Body of pancreas (tissue), 4 donors: Measurements from ENCODE around the gene GRHL3. TPM values are rescaled to one million over a fixed set of nuclear protein-coding genes. Genes with fewer than 3 reads are reported as not detected.

Experiments used
- ATAC-seq: fragments of 150-250 bp; one replicate; pipeline ENCODE4 v1.9.1; 2016
- DNase-seq, 4 donors: peaks; one replicate each; pipeline ENCODE4 v3.0.0-alpha.2; 2019
- H3K27ac ChIP-seq, 4 donors: fragments of 200-600 bp; sonication (generic); 1 replicate in 3 of 4; 2 replicates in 1 of 4; pipeline versions ENCODE4 v1.5.1 to v1.6.1; 2016 to 2019; ENCODE audit warnings: mild to moderate bottlenecking in 1 of 4, mixed read lengths in 1 of 4, moderate library complexity in 1 of 4
- H3K27me3 ChIP-seq, 2 donors: fragments of 200-600 bp; sonication (generic); one replicate each; pipeline ENCODE4 v1.6.0; 2016; ENCODE audit warnings: mild to moderate bottlenecking in 1 of 2
- H3K36me3 ChIP-seq, 2 donors: fragments of 200-600 bp; sonication (generic); replicated peaks in 1 of 2; 2 replicates each; pipeline ENCODE4 v1.5.1; 2016; ENCODE audit warnings: low read depth in 2 of 2; ENCODE audit not compliant: insufficient read depth in 1 of 2
- H3K4me1 ChIP-seq: fragments of 200-600 bp; sonication (generic); one replicate; pipeline ENCODE4 v1.6.0; 2016
- H3K4me3 ChIP-seq, 2 donors: fragments of 200-600 bp; sonication (generic); 1 replicate in 1 of 2; 2 replicates in 1 of 2; pipeline ENCODE4 v1.5.1; 2016 to 2019
- H3K9me3 ChIP-seq, 3 donors: fragments of 200-600 bp; sonication (generic); 1 replicate in 2 of 3; 2 replicates in 1 of 3; pipeline ENCODE4 v1.5.1; 2016
- CTCF ChIP-seq, 7 experiments: fragments of 450-650 bp in 4 of 7; fragments of 200-600 bp in 3 of 7; sonication (generic) in 3 of 7; IDR thresholded peaks; one replicate each; pipeline ENCODE4 v1.5.1; 2016 to 2019; ENCODE audit warnings: antibody characterized with exemption in 7 of 7
- POLR2A ChIP-seq, 3 donors: fragments of 450-650 bp; IDR thresholded peaks; one replicate each; pipeline ENCODE4 v1.6.1; 2016; ENCODE audit warnings: antibody characterized with exemption in 3 of 3, mild to moderate bottlenecking in 2 of 3
- WGBS, 2 donors: methylation state at CpG; one replicate each; pipeline ENCODE4 v1.1.5; 2017; 5-methylcytosine and 5-hydroxymethylcytosine counted together
- intact Hi-C: fragments of 100-400 bp; cut with DNase I; formaldehyde crosslinking; loops from one replicate; pipeline ENCODE4 v1.15.1; 2023
- total RNA-seq, 2 donors: library from RNA; depleted of rRNA; stranded (reverse); fragments of >200 nt; gene quantifications; one replicate each; pipeline ENCODE4 v1.1.0, GENCODE V29; 2016

The GRHL3 gene
- total RNA-seq, 2 donors from 2014 or later: not detected

DNA sequence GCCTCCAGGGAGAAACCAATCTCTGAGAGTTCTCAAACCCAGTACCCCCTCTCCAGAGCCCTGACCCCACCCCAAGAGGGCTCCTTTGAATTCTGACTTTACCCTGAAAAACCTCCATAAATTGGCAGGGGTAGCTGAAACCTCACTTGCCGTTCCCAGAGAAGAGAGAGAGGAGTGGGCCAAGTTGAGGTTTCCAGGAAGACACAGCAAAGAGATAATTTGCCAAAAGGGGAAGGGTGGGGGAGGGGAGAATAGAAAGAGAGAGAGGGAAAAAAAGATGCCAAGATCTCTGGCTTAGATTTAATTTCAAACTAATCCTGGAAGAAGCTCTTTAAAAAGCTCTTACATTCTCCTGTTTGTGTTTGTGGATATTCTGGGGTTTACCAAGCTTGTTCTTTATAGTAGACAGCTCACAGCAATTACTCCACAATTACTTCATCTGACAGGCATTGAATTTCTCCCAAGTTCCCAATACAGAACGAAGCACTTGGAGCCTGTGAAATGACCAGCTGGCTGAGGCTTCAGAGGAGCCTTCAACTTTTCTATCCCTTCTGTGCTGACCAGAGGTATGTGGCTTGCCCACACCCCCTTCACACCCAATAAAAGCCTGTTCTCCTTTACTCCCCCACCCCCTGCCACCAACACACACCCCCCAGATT lies 1.1 kb upstream of the GRHL3 start:
- ATAC-seq: peak; percentile 23
- intact Hi-C loops: no loop called here
- DNase-seq: peak in 3 of 4 donors; percentile 23 to 58 (median 34)

GRCh38 chr1:24318615-24319311 lies 394 bp upstream of the GRHL3 start:
- TF ChIP-seq POLR2A (IDR thresholded peaks at IDR 0.05) (no peak), CTCF (IDR thresholded peaks at IDR 0.05) (no peak)
- H3K4me3 ChIP-seq: no peak overlapping the region
- WGBS, 2 donors: 18 to 30% methylated on average over 5 of the region's 5 CpGs
- intact Hi-C loops: no loop called here
- H3K27me3 ChIP-seq: no peaks in the 10 kb centered on the region
- ATAC-seq: no peak
- DNase-seq: no peak
- H3K4me1 ChIP-seq: peaks cover 37% of the 10 kb centered on the region
- H3K9me3 ChIP-seq: no peaks in the 10 kb centered on the region
- H3K27ac ChIP-seq: no peak overlapping the region
- no peaks in the 10 kb centered on the region for H3K36me3 ChIP-seq

More for the DNA sequence above, 1.1 kb upstream of the GRHL3 start:
- H3K4me1 ChIP-seq: peaks cover 37% of the 10 kb centered on the region
- WGBS, 2 donors: 13 to 16% methylated on average over 2 of the region's 2 CpGs
- no peaks in the 10 kb centered on the region for H3K9me3 ChIP-seq
- no peaks in the 10 kb centered on the region for H3K36me3 ChIP-seq
- H3K4me3 ChIP-seq: no peak overlapping the region
- TF ChIP-seq POLR2A (IDR thresholded peaks at IDR 0.05) (no peak), CTCF (IDR thresholded peaks at IDR 0.05) (no peak)
- H3K27ac ChIP-seq: no peak overlapping the region
- no peaks in the 10 kb centered on the region for H3K27me3 ChIP-seq

- Histone ChIP-seq H3K27me3 (no peaks in the 10 kb centered on the region), H3K27ac (no peak overlapping the region)
These were observed 805 bp downstream of the GRHL3 start for GRCh38 chr1:24319962-24320361.

GRCh38 chr1:24321126-24321525 lies 2.0 kb downstream of the GRHL3 start:
- intact Hi-C loops: no loop called here

More at GRCh38 chr1:24319962-24320361, 805 bp downstream of the GRHL3 start:
- intact Hi-C loops: no loop called here
- 92 to 95% methylated on average over 1 of the region's 1 CpG for WGBS, 2 donors
- peaks cover 37% of the 10 kb centered on the region for H3K4me1 ChIP-seq
- no peaks in the 10 kb centered on the region for H3K9me3 ChIP-seq
- no peak for ATAC-seq
- H3K4me3 ChIP-seq: no peak overlapping the region
- no peak for TF ChIP-seq CTCF (IDR thresholded peaks at IDR 0.05)
- H3K36me3 ChIP-seq: no peaks in the 10 kb centered on the region
- DNase-seq: no peak

More at GRCh38 chr1:24321126-24321525, 2.0 kb downstream of the GRHL3 start:
- no peaks in the 10 kb centered on the region for H3K27me3 ChIP-seq
- ATAC-seq (no peak), DNase-seq (no peak)
- peaks cover 37% of the 10 kb centered on the region for H3K4me1 ChIP-seq
- TF ChIP-seq CTCF (IDR thresholded peaks at IDR 0.05): no peak
- TF ChIP-seq POLR2A (IDR thresholded peaks at IDR 0.05): no peak
- H3K9me3 ChIP-seq: no peaks in the 10 kb centered on the region
- H3K4me3 ChIP-seq: no peak overlapping the region
- no peak overlapping the region for H3K27ac ChIP-seq
- H3K36me3 ChIP-seq: no peaks in the 10 kb centered on the region
- WGBS, 2 donors: 85 to 89% methylated on average over 6 to 8 of the region's 8 CpGs
